NCI-H146 (cell line): Measurements from ENCODE around the gene TLN1.

ENCODE experiments used
- DNase-seq: peaks from one replicate; lab custom pipeline; 2025; lab: John Stamatoyannopoulos, UW

The TLN1 gene

DNA sequence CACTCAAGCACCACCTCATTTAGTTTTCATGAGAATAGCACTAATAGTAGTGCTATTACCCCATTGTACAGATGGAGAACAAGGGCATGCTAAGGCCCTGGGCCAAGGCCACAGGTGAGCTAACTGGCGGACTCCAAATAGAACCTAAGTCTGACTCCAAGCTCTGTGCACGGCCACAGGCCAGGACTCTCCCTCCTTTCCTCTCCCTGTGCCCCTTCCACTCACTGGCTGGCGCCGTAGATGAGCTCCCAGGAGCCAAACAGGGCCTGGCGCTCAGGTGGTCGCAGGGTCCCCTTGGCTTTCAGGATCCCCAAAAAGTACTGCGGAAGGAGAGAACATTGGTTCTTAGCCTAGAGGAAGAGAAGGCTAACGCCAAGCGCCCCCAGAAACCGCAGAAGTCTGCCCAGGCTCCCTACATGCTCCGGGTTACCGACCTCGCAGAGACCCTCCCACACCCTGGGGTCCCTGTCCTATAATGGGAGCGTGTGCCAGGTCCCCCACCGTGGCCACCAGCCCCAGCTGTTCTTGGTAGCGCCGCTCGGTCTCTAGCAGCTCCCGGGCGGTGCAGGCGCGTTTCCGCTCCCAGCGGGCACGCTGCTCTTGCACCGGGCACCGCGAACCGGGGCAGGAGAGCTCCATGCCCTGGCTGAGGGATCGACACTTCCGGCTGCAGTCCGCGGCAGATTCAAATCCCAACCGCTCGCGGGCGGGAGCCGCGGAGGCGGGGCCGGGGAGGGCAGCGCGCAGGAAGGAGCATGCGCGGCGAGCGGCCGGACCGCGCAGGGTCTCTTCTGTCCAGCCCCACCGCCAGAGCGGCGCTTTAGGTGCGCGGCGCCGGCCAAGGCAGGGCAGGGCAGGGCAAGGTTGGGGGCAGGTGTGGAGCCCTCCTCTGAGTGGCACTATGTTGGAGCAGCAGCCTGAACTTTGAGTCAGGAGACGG, 67.2 kb downstream of the TLN1 start, which contains the start of gene ARHGEF39:
Gene ARHGEF39, minus strand, starts transcription at position 665 of the 940 bp plus-strand sequence. Its CDS starts 26 bp downstream, at position 639.
- peak; percentile 93 for DNase-seq

DNA sequence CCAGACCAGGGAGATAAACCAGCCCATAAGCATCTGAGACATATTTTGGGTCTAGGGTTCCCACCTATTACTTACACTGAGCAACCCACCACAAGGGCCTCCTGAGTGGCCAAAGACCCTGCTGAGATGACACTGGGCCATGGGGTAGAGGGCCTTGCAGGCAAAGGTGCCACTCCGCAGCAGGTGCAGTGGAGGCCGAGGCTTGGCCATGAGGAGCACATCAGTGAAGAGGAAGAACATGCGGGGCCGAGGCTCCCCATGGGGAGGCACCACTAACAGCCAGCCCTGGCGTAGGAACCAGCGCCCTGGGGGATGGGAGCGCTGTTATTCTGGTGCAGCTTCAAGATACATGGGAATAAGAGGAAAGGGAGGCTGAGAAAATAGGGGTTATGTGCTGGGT, 69.6 kb downstream of the TLN1 start:
- no peak for DNase-seq

DNA sequence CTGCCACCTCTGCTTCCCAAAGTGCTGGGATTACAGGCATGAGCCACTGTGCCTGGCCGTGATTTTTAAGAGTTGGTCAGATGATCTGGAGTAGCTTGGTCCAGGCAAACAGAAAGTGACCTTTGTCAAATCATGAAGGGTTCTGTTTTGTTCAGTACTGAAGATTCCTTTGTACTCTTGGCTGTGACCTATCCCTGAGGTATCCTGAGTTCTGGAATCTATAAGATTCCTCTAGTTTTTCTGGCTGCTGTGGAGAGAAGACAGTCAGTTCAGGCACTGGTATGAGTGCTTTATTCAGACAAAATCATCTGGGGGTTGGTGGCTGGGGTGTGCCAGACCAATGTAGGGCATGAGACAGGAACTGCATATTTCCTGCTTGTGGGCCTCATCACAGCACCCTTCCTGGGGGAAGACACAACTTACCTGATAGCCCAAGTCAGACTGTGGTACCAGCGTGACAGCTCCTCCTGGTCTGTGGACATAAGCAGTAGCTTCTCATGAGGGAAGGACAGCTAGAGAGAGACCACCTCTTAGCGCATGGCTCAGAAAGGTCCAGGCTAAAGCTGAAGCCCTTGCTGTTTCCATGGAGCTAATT, 70.1 kb downstream of the TLN1 start:
- DNase-seq: no peak

DNA sequence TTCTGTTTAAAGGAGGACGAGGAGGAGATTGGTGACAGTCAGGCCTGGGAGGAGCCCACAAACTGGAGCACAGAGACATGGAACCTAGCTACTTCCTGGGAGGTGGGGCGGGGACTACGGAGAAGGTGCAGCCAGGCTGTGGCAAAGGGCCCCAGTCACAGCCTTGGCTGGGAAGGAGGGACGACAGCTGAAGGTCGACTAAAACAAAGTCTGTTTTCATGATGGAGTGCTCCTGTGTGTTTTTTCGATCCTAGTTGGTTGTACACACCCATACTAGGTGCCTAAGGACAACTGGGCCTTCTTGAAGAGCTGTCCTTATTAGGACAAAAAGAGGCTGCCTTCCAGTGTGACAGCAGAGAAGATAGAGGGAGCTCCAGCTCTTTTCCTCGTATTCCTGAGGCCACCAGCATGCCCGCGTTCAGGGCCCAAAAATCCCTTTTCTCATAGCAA, 71.0 kb downstream of the TLN1 start:
- DNase-seq: no peak

DNA sequence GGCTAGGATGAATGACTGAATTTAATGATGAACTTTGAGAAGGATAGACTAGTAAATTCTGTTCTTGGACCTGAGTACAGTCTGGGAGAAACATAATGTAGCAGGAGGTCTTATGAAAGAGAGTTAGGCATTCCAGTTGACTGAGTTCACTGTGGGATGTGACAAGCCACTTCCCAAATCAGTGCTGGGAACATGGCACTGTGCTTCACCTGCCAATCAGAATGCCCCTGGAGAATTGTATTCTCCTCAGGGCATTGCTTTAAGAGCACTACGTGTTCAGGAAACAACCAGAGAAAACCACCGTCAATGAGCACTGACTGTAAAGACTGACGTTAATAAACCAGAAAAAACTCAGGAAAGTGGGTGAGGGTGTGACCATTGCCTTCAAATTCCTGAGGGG, 72.7 kb downstream of the TLN1 start:
- no peak for DNase-seq

DNA sequence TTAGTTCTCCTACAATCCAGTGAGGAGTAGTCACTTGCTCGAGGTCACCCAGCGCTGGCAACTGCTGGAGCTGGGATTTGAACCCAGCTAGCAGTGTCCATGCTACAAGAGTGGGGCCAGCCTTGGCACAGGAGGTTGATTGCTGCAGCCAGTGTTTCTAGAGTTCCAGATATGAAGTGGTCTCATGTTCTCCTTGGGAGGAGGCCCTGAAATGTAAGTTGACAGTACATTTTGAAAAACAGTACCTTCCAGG, 73.1 kb downstream of the TLN1 start:
- DNase-seq: no peak

DNA sequence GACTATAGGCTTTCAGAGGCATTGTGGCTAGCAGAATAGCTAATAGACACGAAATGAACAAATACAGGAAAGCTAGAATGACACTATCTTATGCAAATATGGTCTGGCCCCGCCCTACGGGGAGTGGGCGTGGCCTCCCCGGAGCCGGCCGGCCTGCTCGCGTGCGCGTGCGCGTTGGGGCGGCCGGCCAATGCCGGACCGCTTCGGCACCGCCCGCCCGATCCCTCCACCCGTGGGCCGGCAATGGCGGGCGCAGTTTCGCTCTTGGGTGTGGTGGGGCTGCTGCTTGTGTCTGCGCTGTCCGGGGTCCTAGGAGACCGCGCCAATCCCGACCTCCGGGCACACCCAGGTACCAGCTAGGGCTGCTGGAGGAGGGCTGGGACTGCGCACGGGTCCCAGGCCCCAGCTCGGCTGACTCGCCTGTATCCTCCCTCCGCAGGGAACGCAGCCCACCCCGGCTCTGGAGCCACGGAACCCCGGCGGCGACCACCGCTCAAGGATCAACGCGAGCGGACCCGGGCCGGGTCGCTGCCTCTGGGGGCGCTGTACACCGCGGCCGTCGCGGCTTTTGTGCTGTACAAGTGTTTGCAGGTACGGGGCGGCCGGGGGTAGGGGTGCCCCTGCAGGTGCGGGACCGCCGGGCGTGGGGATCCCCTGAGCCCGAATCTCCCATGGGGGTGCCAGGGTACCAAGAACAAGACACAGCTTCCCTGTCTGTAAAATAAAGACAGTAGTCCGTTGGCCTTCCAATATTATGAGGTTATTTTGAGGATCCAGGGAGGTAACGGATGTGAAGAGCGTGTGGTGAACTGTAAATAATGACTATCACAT, 73.6 kb downstream of the TLN1 start, which contains the start of gene CCDC107:
Gene CCDC107, plus strand, starts transcription at position 156 of the 831 bp plus-strand sequence. Its CDS starts 88 bp downstream, at position 244.
- DNase-seq: peak; percentile 89

DNA sequence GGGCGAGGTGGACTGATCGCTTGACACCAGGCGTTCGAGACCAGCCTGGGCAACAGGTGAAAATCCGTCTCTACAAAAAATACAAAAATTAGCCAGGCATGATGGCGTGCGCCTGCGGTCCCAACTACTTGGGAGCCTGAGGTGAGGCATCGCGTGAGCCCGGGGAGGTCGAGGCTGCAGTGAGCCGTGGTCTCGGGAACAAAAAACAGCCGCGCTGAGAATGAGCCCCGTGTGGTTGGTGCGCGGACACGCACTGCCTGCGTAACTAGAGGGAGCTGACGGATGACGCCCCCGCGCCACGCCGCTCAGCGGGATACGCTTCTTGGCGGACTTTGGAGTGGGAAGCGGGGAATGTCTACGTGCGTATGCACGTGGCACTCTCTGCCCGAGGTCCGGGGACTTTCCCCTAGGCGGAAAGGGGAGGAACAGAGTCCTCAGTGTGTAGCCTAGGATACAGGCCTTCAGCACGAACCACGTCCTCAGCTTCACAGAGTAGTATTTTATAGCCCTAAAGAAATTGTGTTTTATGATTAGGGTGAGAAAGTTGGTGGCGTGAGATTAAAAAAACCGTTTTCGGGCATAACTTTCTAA, 74.4 kb downstream of the TLN1 start, which contains the start of gene RMRP:
Gene RMRP, minus strand, starts transcription at position 474 of the 591 bp plus-strand sequence.
- peak; percentile 99 for DNase-seq

DNA sequence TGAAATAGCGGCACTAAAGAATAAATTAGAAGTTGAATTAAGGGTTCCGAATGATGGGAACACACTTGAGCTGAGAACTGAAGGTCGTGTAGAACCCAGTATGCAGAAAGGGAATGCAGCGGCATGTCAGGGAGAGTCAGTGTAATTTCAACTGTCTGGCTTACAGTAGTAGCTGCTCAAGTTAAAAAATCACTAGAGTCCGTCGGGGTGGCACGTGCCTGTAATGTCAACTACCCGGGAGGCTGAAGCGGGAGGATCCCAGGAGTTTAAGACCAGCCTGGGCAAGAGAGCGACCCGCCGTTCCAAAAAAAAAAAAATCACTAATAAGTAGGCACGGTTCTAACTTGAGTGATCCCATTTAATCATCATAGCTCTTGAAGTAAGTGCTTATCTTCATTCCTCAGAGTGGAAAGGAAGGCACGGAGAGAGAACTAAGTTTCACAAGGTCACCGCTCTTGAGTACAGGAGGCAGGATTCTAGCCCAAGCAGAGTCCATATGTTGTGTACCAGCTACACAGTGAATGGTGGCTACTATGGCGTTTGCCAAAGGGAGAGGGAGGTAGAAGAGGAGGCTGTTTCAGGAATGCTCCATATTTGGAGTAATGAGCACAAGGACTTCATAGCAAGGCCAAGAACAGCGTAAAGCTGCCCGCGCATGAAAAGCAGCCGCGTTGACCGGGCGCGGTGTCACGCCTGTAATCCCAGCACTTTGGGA, 75.0 kb downstream of the TLN1 start:
- DNase-seq: peak; percentile 64

DNA sequence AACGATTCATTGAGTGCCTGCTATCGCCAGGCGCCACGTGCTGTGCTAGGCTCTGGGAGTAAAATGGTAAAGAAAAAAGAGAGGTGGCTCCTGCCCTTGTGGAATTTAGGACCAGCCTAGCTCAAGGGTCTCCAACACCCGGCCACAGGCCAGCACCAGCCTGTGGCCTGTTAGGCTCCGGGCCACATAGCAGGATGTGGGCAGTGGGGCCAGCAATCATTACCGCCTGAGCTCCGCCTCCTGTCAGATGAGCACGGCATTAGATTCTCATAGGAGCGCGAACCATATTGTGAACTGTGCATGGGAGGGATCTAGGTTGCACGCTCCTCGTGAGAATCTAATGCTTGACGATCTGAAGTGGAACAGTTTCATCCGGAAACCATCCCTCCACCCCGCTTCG, 75.6 kb downstream of the TLN1 start:
- DNase-seq: peak; percentile 30

DNA sequence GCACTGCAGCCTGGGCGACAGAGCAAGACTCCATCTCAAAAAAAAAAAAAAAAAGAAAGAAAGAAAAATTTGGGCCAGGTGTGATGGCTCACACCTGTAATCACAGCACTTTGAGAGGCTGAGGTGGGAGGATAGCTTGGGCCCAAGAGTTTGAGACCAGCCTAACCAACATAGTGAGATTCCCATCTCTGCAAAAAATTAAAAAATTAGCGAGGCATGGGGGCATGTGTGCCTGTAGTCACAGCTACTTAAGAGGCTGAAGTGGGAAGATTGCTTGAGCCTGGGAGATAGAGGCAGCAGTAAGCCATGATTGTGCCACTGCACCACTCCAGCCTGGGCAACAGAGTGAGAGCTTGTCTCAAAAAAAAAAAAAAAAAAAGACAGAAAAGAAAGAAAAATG, 78.4 kb downstream of the TLN1 start:
- DNase-seq: no peak

DNA sequence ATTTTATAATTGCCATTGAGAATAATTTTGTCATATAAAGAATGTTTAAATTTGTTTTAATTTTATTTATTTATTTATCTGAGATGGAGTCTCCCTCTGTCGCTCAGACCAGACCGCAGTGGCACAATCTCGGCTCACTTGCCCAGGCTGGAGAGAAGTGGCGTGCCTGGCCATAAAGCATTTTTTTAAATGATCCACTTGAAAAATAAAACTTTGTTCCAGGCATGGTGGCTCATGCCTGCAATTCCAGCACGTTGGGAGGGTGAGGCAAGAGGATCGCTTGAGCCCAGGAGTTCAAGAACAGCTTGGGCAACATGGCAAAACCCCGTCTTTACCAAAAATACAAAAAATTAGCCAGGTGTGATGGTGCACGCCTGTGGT, 79.2 kb downstream of the TLN1 start:
- no peak for DNase-seq

DNA sequence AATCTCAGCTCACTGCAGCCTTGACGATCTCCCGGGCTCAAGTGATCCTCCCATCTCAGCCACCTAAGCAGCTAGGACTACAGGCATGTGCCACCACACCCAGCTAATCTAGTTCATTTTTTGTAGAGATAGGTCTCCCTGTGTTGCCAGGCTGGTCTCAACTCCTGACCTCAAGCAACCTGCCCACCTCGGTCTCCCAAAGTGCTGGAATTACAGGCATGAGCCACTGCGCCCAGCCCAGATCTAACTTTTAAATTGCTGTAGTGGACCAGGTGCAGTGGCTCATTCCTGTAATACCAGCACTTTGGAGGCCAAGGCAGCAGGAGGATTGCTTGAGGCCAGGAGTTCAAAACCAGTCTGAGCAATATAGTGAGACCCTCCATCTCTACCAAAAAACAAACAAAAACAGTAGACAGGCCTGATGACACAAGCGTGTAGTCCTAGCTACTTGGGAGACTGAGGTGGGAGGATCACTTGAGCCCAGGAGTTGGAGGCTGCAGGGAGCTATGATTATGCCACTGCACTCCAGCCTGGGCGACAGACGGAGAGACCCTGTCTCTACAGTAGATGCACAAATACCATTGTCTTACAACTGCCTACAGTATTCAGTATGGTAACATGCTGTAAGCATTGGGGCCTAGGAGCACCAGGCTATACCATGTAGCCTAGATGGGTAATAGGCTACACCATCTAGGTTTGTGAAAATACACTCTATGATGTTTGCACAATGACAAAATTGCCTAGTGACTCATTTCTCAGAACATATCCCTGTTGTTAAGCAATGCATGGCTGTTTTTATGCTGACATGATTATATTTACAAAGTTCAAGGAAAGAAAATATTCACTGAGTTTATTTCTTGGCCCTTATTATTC, 79.8 kb downstream of the TLN1 start:
- no peak for DNase-seq

DNA sequence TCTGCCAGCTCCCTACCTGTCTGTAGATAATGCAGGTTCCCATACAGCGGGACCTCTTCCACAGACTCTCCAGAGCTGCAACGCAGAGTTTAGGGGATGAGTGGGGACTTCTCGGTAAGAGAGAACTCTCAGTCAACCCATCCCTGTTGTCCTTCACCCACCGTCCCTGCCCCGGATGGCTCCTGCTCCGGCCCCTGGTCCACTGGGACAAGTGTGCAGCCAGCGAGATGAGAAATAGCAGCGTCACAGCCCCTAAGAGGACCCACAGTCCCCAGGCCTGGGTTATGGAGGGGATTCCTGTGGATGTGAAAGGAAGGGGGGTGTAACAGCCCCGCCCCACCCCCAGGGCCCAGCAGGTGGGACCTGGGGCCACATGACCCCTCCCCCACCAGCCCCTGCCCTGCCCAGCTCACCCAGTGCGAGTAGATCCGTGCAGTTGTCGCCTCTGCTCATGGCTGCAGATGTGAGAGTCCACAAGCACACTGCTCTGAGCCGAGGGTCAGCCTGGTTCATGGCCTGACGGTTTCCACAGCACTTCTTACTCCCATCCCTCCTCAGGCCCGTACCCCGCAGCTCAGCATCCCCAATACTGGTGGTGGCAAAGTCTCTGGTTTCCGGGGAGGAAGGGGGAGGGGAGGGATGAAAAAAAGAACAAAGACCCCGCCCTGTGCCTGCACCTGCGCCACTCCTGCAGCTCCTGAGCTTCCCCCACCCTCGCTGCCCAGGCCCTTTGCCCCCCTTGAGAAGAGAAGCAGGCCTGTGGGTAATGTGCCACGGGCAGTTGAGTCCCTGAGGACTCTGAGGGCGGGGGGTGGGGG, 81.4 kb downstream of the TLN1 start, which contains the start of gene SIT1:
Gene SIT1, minus strand, starts transcription at position 591 of the 818 bp plus-strand sequence. Its CDS starts 78 bp downstream, at position 513.
- no peak for DNase-seq

DNA sequence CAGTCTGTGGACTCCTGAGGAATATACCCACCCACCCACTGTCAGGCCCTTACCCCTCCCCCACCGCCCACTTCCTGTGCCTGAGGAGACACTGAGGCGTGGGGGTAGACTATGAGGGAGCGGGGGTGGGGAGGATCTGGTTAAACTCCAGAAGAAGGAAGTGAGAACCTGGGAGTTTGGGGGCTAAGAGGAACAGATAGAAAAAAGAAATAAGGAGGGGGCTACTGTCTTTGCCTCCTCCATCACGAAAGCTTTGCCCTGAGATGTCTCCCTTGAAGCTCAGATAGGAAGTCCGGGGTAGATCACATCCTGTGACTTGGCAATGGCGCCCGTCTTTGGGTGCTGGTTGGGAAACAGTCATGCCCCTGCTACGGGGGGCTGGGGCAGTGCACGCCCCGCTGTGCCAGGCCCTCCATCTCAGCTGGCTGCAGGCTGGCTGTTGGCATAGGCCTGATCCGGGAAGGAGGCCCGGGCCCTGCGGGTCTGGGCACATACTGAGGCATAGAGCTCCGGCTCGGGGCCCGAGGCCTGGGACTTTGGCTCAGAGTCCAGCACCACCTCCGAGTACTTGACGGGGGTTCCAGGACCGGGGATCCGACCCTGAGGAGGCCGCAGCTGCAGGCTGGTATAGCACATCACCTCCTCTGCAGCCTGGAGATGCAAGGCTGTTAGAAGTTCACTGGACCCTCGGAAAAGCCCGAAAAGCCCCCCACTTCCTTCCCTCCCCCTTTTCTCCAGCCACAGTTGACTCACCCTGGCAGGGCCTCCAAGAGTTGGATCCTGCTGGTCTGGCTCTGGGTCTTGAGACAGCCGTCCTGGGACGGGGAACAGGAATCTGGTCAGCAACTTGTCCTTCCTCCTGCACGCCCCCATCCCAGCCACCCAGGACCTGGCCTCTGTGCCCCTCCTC, 82.3 kb downstream of the TLN1 start:
- no peak for DNase-seq
